ENCODE data around the gene FAM50B.
"Not testable (repeated sequence)": the region's sequence is repeated elsewhere in the genome, so short reads cannot be mapped to it uniquely, and the experiment has no call there.

The FAM50B gene

GRCh38 chr6:3847521-3847920, 1.7 kb upstream of the FAM50B start:
- no peak for DNase-seq (ENCODE audit: low read depth in 2 of 2)

DNA sequence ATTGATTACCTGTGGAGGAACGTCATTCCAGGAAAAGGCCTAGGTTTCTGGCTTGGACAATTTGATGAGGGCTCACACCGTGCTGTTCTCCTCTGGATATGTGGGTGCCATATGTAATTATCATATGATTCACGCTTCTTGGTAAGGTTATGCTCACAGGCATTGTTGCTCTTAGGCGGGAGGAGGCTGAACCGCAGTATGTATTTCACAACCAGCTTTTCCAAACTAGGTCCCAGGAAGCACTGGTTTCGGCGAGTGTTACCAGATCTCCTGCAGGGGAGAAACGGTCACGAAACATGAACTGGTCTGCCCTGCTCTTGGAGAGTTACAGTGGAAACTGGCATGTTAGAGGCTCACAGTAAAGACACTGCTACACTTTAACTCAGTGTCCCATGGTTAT, 793 bp upstream of the FAM50B start:
- DNase-seq (ENCODE audit: low read depth in 2 of 2) = no peak

- DNase-seq (ENCODE audit: low read depth in 2 of 2) = no peak
Measured at GRCh38 chr6:3849681-3850450, 693 bp downstream of the FAM50B start.

DNA sequence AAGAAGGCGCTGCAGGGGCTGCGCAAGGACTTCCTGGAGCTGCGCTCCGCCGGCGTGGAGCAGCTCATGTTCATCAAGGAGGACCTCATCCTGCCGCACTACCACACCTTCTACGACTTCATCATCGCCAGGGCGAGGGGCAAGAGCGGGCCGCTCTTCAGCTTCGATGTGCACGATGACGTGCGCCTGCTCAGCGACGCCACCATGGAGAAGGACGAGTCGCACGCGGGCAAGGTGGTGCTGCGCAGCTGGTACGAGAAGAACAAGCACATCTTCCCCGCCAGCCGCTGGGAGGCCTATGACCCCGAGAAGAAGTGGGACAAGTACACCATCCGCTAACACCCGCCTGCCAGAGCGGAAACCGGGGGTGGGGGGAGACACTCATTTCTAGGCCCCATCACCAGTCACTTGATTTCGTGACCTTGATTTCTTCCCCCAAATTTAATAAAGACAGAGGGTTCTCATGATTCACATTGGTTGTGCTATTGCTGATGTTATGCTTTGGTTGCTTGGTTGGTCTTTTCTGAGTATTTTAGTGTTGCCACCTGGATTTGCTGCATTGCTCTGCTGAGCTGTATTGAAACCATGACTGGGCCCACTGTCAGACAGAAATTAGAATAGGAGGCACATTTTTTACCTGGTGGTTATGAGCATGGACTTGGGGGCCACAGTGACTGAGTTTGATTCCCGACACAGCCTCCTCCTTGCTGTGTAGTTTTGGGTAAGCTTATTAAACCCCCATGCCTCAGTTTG, 1.5 kb downstream of the FAM50B start:
- DNase-seq (ENCODE audit: low read depth in 2 of 2) = peak in 1 of 2 donors; percentile 29

GRCh38 chr6:3851839-3852238, 2.7 kb downstream of the FAM50B start:
- no peak for DNase-seq (ENCODE audit: low read depth in 2 of 2)

GRCh38 chr6:3852391-3852790, 3.2 kb downstream of the FAM50B start:
- DNase-seq (ENCODE audit: low read depth in 2 of 2) = no peak

GRCh38 chr6:3855866-3856265, 6.7 kb downstream of the FAM50B start:
- no peak for DNase-seq (ENCODE audit: low read depth in 2 of 2)

DNA sequence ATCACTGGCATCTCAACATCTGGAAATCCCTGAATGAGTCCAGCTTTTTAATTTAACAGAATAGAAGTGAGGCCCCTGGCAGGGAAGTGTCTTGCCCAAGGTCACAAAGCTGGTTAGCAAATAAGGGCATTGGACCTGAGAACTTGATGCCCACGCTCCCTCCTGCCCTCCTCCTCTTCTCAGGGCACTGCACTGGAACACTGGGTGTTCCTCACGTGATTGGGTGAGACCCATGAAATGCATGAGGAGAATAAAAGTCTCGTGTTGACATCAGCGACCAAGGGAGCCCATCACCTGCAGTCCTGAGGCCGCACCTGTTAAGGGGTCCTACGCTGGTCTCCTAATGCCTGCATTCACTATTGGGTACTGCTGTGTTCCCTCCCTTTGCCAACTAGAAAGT, 7.4 kb downstream of the FAM50B start:
- DNase-seq (ENCODE audit: low read depth in 2 of 2) = no peak

- no peak for DNase-seq (ENCODE audit: low read depth in 2 of 2)
Measured at GRCh38 chr6:3857468-3858456, 8.6 kb downstream of the FAM50B start.

GRCh38 chr6:3859878-3860552, 10.8 kb downstream of the FAM50B start:
- DNase-seq (ENCODE audit: low read depth in 2 of 2) = no peak

- DNase-seq (ENCODE audit: low read depth in 2 of 2) = no peak
Measured at GRCh38 chr6:3861424-3861823, 12.3 kb downstream of the FAM50B start.

GRCh38 chr6:3862038-3862437, 12.9 kb downstream of the FAM50B start:
- DNase-seq (ENCODE audit: low read depth in 2 of 2) = no peak

DNA sequence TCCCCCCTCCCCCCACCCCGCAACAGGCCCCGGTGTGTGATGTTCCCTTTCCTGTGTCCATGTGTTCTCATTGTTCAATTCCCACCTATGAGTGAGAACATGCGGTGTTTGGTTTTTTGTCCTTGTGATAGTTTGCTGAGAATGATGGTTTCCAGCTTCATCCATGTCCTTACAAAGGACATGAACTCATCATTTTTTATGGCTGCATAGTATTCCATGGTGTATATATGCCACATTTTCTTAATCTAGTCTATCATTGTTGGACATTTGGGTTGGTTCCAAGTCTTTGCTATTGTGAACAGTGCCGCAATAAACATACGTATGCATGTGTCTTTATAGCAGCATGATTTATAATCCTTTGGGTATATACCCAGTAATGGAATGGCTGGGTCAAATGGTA, 14.1 kb downstream of the FAM50B start:
- not testable (repeated sequence) for DNase-seq (ENCODE audit: low read depth in 2 of 2)

- DNase-seq (ENCODE audit: low read depth in 2 of 2) = no peak
Measured at GRCh38 chr6:3865463-3865862, 16.3 kb downstream of the FAM50B start.

GRCh38 chr6:3867641-3868502, 18.7 kb downstream of the FAM50B start:
- DNase-seq (ENCODE audit: low read depth in 2 of 2) = no peak

GRCh38 chr6:3868544-3868943, 19.4 kb downstream of the FAM50B start:
- no peak for DNase-seq (ENCODE audit: low read depth in 2 of 2)

DNA sequence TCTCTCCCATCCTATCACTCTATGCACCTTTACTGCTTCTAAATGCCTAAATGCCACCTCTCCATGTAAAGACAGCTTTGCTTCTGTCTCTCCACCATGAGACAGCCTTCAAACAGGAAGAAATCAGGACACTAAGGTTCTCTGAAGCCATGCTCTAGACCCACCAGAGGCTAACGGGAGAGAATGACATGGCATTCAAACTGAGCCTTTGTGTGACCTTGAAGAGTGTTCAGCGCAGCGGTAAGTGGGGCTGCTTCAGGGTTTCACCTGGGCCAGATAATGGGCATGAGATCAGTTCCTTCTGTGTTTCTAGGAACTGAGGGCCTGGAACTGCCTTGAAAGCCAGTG, 20.1 kb downstream of the FAM50B start:
- DNase-seq (ENCODE audit: low read depth in 2 of 2) = no peak

DNA sequence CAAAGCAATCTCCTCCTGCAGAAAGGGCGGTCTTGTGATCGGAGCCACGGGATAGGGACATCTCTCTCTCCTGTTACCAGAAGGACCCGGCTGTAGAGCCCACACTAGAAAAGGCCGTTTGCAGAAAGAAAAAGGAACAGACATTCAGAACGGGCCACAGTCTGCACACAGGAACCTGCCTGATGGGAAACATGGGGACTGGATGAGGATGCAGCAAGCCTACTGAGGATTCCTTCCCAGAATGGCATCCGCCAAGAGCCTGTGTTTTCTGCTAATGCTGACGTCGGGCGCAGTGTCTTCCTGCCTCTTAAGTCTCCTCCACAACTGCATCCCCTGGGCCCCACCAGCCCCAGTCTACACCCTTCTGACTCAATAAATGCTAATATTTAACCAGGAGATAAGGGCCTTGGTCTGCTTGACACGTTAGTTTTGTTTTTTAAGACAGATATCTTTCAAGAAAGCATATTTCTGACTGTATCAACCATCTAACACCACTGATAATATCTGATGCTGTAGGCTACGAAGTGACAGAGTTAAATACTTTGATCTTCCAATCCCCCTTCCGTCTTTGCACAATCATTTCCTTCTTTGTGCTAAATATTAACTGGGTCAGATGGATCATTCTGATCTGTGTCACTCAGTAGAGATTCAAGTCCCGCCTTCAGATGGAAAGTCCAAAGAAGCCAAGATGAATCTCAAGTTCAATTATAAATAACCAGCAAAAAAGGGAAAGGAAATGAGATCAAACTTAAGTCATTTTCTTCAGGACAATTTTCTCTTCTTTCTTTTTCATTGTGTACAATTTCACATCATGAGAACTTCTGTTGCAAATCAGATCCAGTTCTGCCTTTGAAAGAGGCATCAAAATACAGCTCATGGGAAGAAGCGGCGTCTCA, 20.7 kb downstream of the FAM50B start:
- DNase-seq (ENCODE audit: low read depth in 2 of 2) = peak in 1 of 2 donors; percentile 5

DNA sequence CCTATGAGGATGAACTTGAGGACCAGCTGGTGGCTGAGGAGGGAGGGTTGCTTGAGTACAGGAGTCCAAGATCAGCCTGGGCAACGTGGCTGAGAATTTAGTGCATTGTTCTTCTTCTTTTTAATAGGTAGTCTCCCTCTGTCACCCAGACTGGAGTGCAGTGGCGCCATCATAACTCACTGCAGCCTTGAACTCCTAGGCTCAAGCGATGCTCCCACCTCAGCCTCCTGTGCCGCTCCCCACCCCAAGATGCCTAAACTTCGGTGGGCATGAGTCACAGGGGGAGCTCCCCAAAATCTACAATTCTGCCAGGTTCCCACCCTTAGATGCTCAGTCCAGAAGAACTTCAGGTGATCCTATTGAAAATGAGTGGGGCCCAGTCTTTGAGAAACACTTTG, 21.4 kb downstream of the FAM50B start:
- DNase-seq (ENCODE audit: low read depth in 2 of 2) = no peak

DNA sequence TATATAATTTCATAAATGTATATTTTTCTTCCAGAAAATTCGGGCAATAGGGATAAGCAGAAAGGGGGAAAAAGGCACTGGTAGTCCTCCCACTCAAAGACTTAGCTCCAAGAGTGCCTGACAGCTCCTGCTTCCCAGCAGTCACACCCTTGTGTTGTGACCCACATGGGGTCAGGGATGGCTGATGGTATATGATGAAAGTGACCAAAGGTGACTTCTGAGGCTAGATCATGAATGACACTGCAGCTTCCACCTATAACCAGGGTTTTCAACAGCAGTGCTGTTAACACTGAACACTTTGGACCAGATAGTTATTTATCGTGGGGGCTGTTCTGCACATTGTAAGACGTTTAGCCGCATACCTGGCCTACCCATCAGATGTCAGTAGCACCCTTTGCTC, 22.3 kb downstream of the FAM50B start:
- DNase-seq (ENCODE audit: low read depth in 2 of 2) = no peak

All from stimulated activated CD4-positive, alpha-beta T cell treated with anti-CD3 and anti-CD28 coated beads, Interleukin-1b, Interleukin-23, amount 100 ng/mL, for 4 hours (primary cell).